ENCODE results near the gene KIF22. TPM values are rescaled to one million over a fixed set of nuclear protein-coding genes. Genes with fewer than 3 reads are reported as not detected.

The KIF22 gene
- total and polyA plus RNA-seq, 10 donors: 26.6 to 59.2 (median 39.0) TPM

GRCh38 chr16:29806099-29806579 is 15.6 kb downstream of the KIF22 start, which contains the start of gene MAZ:
MAZ (plus strand) TSS chr16:29806529; CDS start chr16:29806702, 173 bp downstream.
- H3K4me1 ChIP-seq: peaks cover 39 to 57% (median 54%) of the 10 kb centered on the region in 6 donors
- intact Hi-C loops (cut with DNase I; ENCODE audit: low total_unique reads): no loop called here
- H3K27me3 ChIP-seq (replicated peaks in 1 of 7): no peaks in the 10 kb centered on the region
- peaks cover 0 to 50% (median 19%) of the 10 kb centered on the region in 6 donors for H3K36me3 ChIP-seq
- no peaks in the 10 kb centered on the region for H3K9me3 ChIP-seq
- WGBS, 5 donors: 2 to 4% (median 3%) methylated on average over 8 to 53 of the region's 67 CpGs; no CpG with 5 or more reads in 2 of the 5 donors
- peak within 1 kb of the TSS; percentile 97 to 100 (median 98) for H3K27ac ChIP-seq
- no peak for TF ChIP-seq POLR2A (IDR thresholded peaks at IDR 0.05)
- TF ChIP-seq CTCF (IDR thresholded peaks at IDR 0.05 in 8 of 11, conservative IDR thresholded peaks at IDR 0.05 in 3 of 11): no peak
- DNase-seq: peak; percentile 93
- H3K4me3 ChIP-seq: peak within 1 kb of the TSS; percentile 64 to 92 (median 74)

- no peaks in the 10 kb centered on the region for H3K9me3 ChIP-seq
- peaks cover 0 to 44% (median 19%) of the 10 kb centered on the region in 6 donors for H3K36me3 ChIP-seq
- H3K27me3 ChIP-seq (replicated peaks in 1 of 7): peaks cover 0 to 7% (median 3%) of the 10 kb centered on the region in 7 donors
- intact Hi-C loops (cut with DNase I; ENCODE audit: low total_unique reads): no loop called here
- peak; percentile 93 for DNase-seq
- WGBS, 5 donors: 0 to 1% (median 0%) methylated on average over 12 to 99 of the region's 99 CpGs
- TF ChIP-seq POLR2A (IDR thresholded peaks at IDR 0.05) (no peak), CTCF (IDR thresholded peaks at IDR 0.05 in 8 of 11, conservative IDR thresholded peaks at IDR 0.05 in 3 of 11) (no peak), POLR2AphosphoS5 (IDR thresholded peaks at IDR 0.05) (no peak)
- peak overlapping the region; percentile 88 to 100 (median 94) for H3K27ac ChIP-seq
- H3K4me3 ChIP-seq: peak overlapping the region; percentile 45 to 92 (median 56)
- peaks cover 46 to 64% (median 61%) of the 10 kb centered on the region in 6 donors for H3K4me1 ChIP-seq
Observed at GRCh38 chr16:29806641-29807425, 16.3 kb downstream of the KIF22 start.

- Histone ChIP-seq H3K27me3 (replicated peaks in 1 of 7) (peaks cover 0 to 14% (median 10%) of the 10 kb centered on the region in 7 donors), H3K36me3 (peaks cover 0 to 36% (median 19%) of the 10 kb centered on the region in 6 donors)
- 0 to 1% (median 0%) methylated on average over 17 to 69 of the region's 69 CpGs for WGBS, 5 donors
Observed at GRCh38 chr16:29807426-29808218, 17.1 kb downstream of the KIF22 start.

More at GRCh38 chr16:29807426-29808218, 17.1 kb downstream of the KIF22 start:
- DNase-seq: peak; percentile 97
- Histone ChIP-seq H3K4me1 (peaks cover 52 to 72% (median 69%) of the 10 kb centered on the region in 6 donors), H3K9me3 (no peaks in the 10 kb centered on the region), H3K4me3 (peak overlapping the region; percentile 45 to 92 (median 56)), H3K27ac (peak overlapping the region; percentile 88 to 100 (median 94))
- TF ChIP-seq POLR2AphosphoS5 (IDR thresholded peaks at IDR 0.05): peak; percentile 87 to 94 (median 90)
- TF ChIP-seq POLR2A (IDR thresholded peaks at IDR 0.05): peak in 1 of 3 donors; percentile 5
- TF ChIP-seq CTCF (IDR thresholded peaks at IDR 0.05 in 8 of 11, conservative IDR thresholded peaks at IDR 0.05 in 3 of 11): peak in 9 of 11 experiments; percentile 24 to 69 (median 43)
- intact Hi-C loops (cut with DNase I; ENCODE audit: low total_unique reads): no loop called here

Measured in spleen (tissue), 11 donors.